K562 (cell line): ENCODE data around the gene RABGAP1. TPM values are rescaled to one million over a fixed set of nuclear protein-coding genes. Genes with fewer than 3 reads are reported as not detected.
A peak's percentile ranks its signal among the peaks of the same experiment; 100 is the strongest.

ENCODE experiments used
- BHLHE40 ChIP-seq: IDR thresholded peaks from 2 replicates; pipeline ENCODE4 v1.6.1; 2011; ENCODE audit warnings: low read length, improper control_type of control experiment
- CBFA2T3 ChIP-seq: fragments of 450-650 bp; IDR thresholded peaks from 2 replicates; pipeline ENCODE4 v1.6.1; 2017
- CHD1 ChIP-seq: fragments of 200-600 bp; sonication (generic); IDR thresholded peaks from one replicate; pipeline ENCODE4 v1.6.1; 2012; ENCODE audit warnings: mild to moderate bottlenecking, moderate library complexity, low read length, inconsistent platforms
- HDAC1 ChIP-seq, 2 experiments: fragments of 450-650 bp; IDR thresholded peaks; 2 replicates each; pipeline ENCODE4 v1.6.1; 2016 to 2017; ENCODE audit warnings: inconsistent platforms in 1 of 2, mild to moderate bottlenecking in 1 of 2, moderate library complexity in 1 of 2
- HDAC2 ChIP-seq: fragments of 450-650 bp; IDR thresholded peaks from 2 replicates; pipeline ENCODE4 v1.6.1; 2016; ENCODE audit warnings: mild to moderate bottlenecking
- MTA1 ChIP-seq: fragments of 450-650 bp; IDR thresholded peaks from 2 replicates; pipeline ENCODE4 v1.6.1; 2017; ENCODE audit warnings: borderline replicate concordance
- MTF1 ChIP-seq: fragments of 250-450 bp; sonication (Bioruptor Pico); IDR thresholded peaks from 2 replicates; pipeline ENCODE4 v1.9.0; 2021; ENCODE audit warnings: moderate library complexity, mild to moderate bottlenecking, inconsistent platforms, borderline replicate concordance
- NCOA2 ChIP-seq, 2 experiments: fragments of 450-650 bp; IDR thresholded peaks; 2 replicates each; pipeline ENCODE4 v1.6.1; 2018; ENCODE audit warnings: mild to moderate bottlenecking in 2 of 2, moderate library complexity in 1 of 2; ENCODE audit not compliant: partially characterized antibody in 2 of 2
- POLR2G ChIP-seq: fragments of 200-400 bp; formaldehyde crosslinking; IDR thresholded peaks from 2 replicates; pipeline ENCODE4 v1.6.1; 2017; ENCODE audit warnings: low read depth, mild to moderate bottlenecking, antibody characterized with exemption, low read length, moderate library complexity
- SMARCE1 ChIP-seq: fragments of 450-650 bp; IDR thresholded peaks from 2 replicates; pipeline ENCODE4 v1.7.1; 2016; ENCODE audit warnings: mild to moderate bottlenecking
- SP1 ChIP-seq: sonication (generic); formaldehyde crosslinking; IDR thresholded peaks from 2 replicates; pipeline ENCODE4 v1.8.1; 2022; ENCODE audit warnings: mild to moderate bottlenecking, missing genetic modification reagents
- TCF3 ChIP-seq: sonication (generic); formaldehyde crosslinking; IDR thresholded peaks from 2 replicates; pipeline ENCODE4 v1.4.0; 2020; ENCODE audit warnings: mild to moderate bottlenecking, missing genetic modification reagents
- ZC3H4 ChIP-seq: sonication (generic); formaldehyde crosslinking; IDR thresholded peaks from 2 replicates; pipeline ENCODE4 v1.9.0; 2021; ENCODE audit warnings: missing genetic modification reagents, borderline replicate concordance
- ZFX ChIP-seq: sonication (generic); formaldehyde crosslinking; IDR thresholded peaks from 2 replicates; pipeline ENCODE4 v1.8.0; 2022; ENCODE audit warnings: mild to moderate bottlenecking, missing genetic modification reagents, moderate library complexity
- ZNF79 ChIP-seq: fragments of 250-450 bp; sonication (Bioruptor Pico); IDR thresholded peaks from 2 replicates; pipeline ENCODE4 v1.4.0; 2020; ENCODE audit warnings: low read depth, mild to moderate bottlenecking, moderate library complexity
- polyA plus RNA-seq, 8 experiments: library from polyadenylated mRNA; depleted of rRNA in 4 of 8; stranded (reverse) in 5 of 8; unstranded in 3 of 8; fragments of >200 nt; fragmentation: Nextera tagmentation in 2 of 8; fragmentation: Illumina TruSeq in 1 of 8; extraction: Ambion mirVana in 2 of 8; extraction: Trizol in 1 of 8; gene quantifications; 2 replicates each; pipeline versions ENCODE4 v1.2.1 to v1.2.3, GENCODE V29; 2011 to 2014; ENCODE audit warnings: inconsistent platforms in 1 of 8, missing spikeins in 1 of 8
- total RNA-seq, 7 experiments: library from RNA; depleted of rRNA in 6 of 7; stranded (reverse); fragments of >200 nt in 6 of 7; fragmentation: Illumina TruSeq in 2 of 7; extraction: Trizol in 2 of 7; gene quantifications; 2 replicates each; pipeline versions ENCODE4 v1.2.1 to v1.2.3, GENCODE V29; 2011 to 2021; ENCODE audit warnings: low replicate concordance in 1 of 7
- TF ChIP-seq, protein P1 (sequence below): fragments of 250-450 bp; sonication (Bioruptor Pico); IDR thresholded peaks from 2 replicates; pipeline ENCODE4 v1.8.0; 2022; ENCODE audit warnings: inconsistent platforms

Gene RABGAP1
- total and polyA plus RNA-seq, 9 of the 15 experiments (the other 6 are each of a cell fraction or from before 2014, with no cell fraction given) = 1.5 to 22.7 (median 13.1) TPM

GRCh38 chr9:123000371-123001068 lies 59.7 kb downstream of the RABGAP1 start (continued):
- TF ChIP-seq SP1 = no peak
- TF ChIP-seq NCOA2 (IDR thresholded peaks at IDR 0.05; ENCODE audit: partially characterized antibody in 2 of 2) = no peak
- TF ChIP-seq HDAC2 = peak; percentile 30; the same call in 1 of the 2 replicates
- TF ChIP-seq ZFX (CRISPR knock-in tag) = no peak
- peak; percentile 92; the same call in 1 of the 2 replicates for TF ChIP-seq SMARCE1
- TF ChIP-seq ZNF79 = no peak
- 0 out of 4 replicates have a peak, but pooled peaks of 1 of the 2 experiments have one; percentile 25 for TF ChIP-seq HDAC1 (IDR thresholded peaks at IDR 0.05)
- TF ChIP-seq ZC3H4 = no peak
- no peak for TF ChIP-seq POLR2G
- TF ChIP-seq, protein P1, sequence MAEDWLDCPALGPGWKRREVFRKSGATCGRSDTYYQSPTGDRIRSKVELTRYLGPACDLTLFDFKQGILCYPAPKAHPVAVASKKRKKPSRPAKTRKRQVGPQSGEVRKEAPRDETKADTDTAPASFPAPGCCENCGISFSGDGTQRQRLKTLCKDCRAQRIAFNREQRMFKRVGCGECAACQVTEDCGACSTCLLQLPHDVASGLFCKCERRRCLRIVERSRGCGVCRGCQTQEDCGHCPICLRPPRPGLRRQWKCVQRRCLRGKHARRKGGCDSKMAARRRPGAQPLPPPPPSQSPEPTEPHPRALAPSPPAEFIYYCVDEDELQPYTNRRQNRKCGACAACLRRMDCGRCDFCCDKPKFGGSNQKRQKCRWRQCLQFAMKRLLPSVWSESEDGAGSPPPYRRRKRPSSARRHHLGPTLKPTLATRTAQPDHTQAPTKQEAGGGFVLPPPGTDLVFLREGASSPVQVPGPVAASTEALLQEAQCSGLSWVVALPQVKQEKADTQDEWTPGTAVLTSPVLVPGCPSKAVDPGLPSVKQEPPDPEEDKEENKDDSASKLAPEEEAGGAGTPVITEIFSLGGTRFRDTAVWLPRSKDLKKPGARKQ (CRISPR knock-in tag) = no peak
- TF ChIP-seq MTF1 (CRISPR knock-in tag) = no peak
- TF ChIP-seq CBFA2T3 = peak; percentile 79
- TF ChIP-seq MTA1 = peak; percentile 56; the same call in 1 of the 2 replicates
- TF ChIP-seq BHLHE40 = no peak
- TF ChIP-seq CHD1 = no peak
- TF ChIP-seq TCF3 = 0 out of 2 replicates have a peak, but pooled peaks have one; percentile 19
